Measurements from ENCODE around the gene GJE1.

The GJE1 gene

GRCh38 chr6:142178129-142178528, 45.4 kb downstream of the GJE1 start:
- Histone ChIP-seq H3K27ac (ENCODE audit: insufficient read depth in 1 of 2, low read depth in 1 of 2, low read length in 2 of 2, poor library complexity in 1 of 2, severe bottlenecking in 2 of 2) (no peak overlapping the region), H3K36me3 (ENCODE audit: control insufficient read depth in 4 of 4, insufficient read depth in 4 of 4, low read length in 3 of 4) (peaks cover 22 to 57% (median 31%) of the 10 kb centered on the region in 4 experiments), H3K9me3 (ENCODE audit: control extremely low read depth in 1 of 5, control insufficient read depth in 4 of 5, insufficient read depth in 2 of 5, low read depth in 1 of 5, low read length in 4 of 5) (peaks cover 4 to 26% (median 11%) of the 10 kb centered on the region in 5 experiments), H3K4me3 (ENCODE audit: control insufficient read depth in 1 of 7, extremely low read depth in 1 of 7, insufficient read depth in 4 of 7, low read depth in 2 of 7, low read length in 6 of 7) (no peak overlapping the region), H3K4me1 (ENCODE audit: control extremely low read depth in 1 of 4, control insufficient read depth in 4 of 4, insufficient read depth in 4 of 4, low read length in 3 of 4) (peaks cover 0 to 5% (median 2%) of the 10 kb centered on the region in 4 experiments), H3K27me3 (replicated peaks in 2 of 5; ENCODE audit: control insufficient read depth in 4 of 5, insufficient read depth in 5 of 5, low read length in 4 of 5) (no peaks in the 10 kb centered on the region)
- CTCF ChIA-PET = interaction anchor here (1.4 kb wide), 1 partner anchor 22 kb away, joined by 5 read pairs; no protein-coding TSS in a partner anchor
- POLR2A ChIA-PET = no interaction called here
- peak in 2 of 3 donors; percentile 51 to 53 for DNase-seq

- Histone ChIP-seq H3K36me3 (ENCODE audit: control insufficient read depth in 4 of 4, insufficient read depth in 4 of 4, low read length in 3 of 4) (peaks cover 2 to 26% (median 12%) of the 10 kb centered on the region in 4 experiments), H3K4me1 (ENCODE audit: control extremely low read depth in 1 of 4, control insufficient read depth in 4 of 4, insufficient read depth in 4 of 4, low read length in 3 of 4) (peaks cover 4 to 31% (median 13%) of the 10 kb centered on the region in 4 experiments), H3K9me3 (ENCODE audit: control extremely low read depth in 1 of 5, control insufficient read depth in 4 of 5, insufficient read depth in 2 of 5, low read depth in 1 of 5, low read length in 4 of 5) (peaks cover 0 to 22% (median 9%) of the 10 kb centered on the region in 5 experiments), H3K27ac (ENCODE audit: insufficient read depth in 1 of 2, low read depth in 1 of 2, low read length in 2 of 2, poor library complexity in 1 of 2, severe bottlenecking in 2 of 2) (no peak overlapping the region), H3K4me3 (ENCODE audit: control insufficient read depth in 1 of 7, extremely low read depth in 1 of 7, insufficient read depth in 4 of 7, low read depth in 2 of 7, low read length in 6 of 7) (no peak overlapping the region), H3K27me3 (replicated peaks in 2 of 5; ENCODE audit: control insufficient read depth in 4 of 5, insufficient read depth in 5 of 5, low read length in 4 of 5) (no peaks in the 10 kb centered on the region)
- ChIA-PET CTCF (no interaction called here), POLR2A (no interaction called here)
- no peak for DNase-seq
These were observed 49.3 kb downstream of the GJE1 start for GRCh38 chr6:142182004-142182403.

- Histone ChIP-seq H3K9me3 (ENCODE audit: control extremely low read depth in 1 of 5, control insufficient read depth in 4 of 5, insufficient read depth in 2 of 5, low read depth in 1 of 5, low read length in 4 of 5) (peaks cover 0 to 9% (median under 1%) of the 10 kb centered on the region in 5 experiments), H3K36me3 (ENCODE audit: control insufficient read depth in 4 of 4, insufficient read depth in 4 of 4, low read length in 3 of 4) (peaks cover 0 to 14% (median 3%) of the 10 kb centered on the region in 4 experiments), H3K27me3 (replicated peaks in 2 of 5; ENCODE audit: control insufficient read depth in 4 of 5, insufficient read depth in 5 of 5, low read length in 4 of 5) (no peaks in the 10 kb centered on the region), H3K4me3 (ENCODE audit: control insufficient read depth in 1 of 7, extremely low read depth in 1 of 7, insufficient read depth in 4 of 7, low read depth in 2 of 7, low read length in 6 of 7) (no peak overlapping the region), H3K27ac (ENCODE audit: insufficient read depth in 1 of 2, low read depth in 1 of 2, low read length in 2 of 2, poor library complexity in 1 of 2, severe bottlenecking in 2 of 2) (no peak overlapping the region), H3K4me1 (ENCODE audit: control extremely low read depth in 1 of 4, control insufficient read depth in 4 of 4, insufficient read depth in 4 of 4, low read length in 3 of 4) (peaks cover 9 to 33% (median 13%) of the 10 kb centered on the region in 4 experiments)
- no CpG with 5 or more reads among the region's 1 CpG for WGBS (ENCODE audit: insufficient coverage)
- peak in 2 of 3 donors; percentile 59 to 65 for DNase-seq
- CTCF ChIA-PET = no interaction called here
- POLR2A ChIA-PET = no interaction called here
These were observed 50.6 kb downstream of the GJE1 start for GRCh38 chr6:142183351-142183750.

- DNase-seq = peak in 2 of 3 donors; percentile 14 to 26
- Histone ChIP-seq H3K4me3 (ENCODE audit: control insufficient read depth in 1 of 7, extremely low read depth in 1 of 7, insufficient read depth in 4 of 7, low read depth in 2 of 7, low read length in 6 of 7) (no peak overlapping the region), H3K27ac (ENCODE audit: insufficient read depth in 1 of 2, low read depth in 1 of 2, low read length in 2 of 2, poor library complexity in 1 of 2, severe bottlenecking in 2 of 2) (no peak overlapping the region), H3K4me1 (ENCODE audit: control extremely low read depth in 1 of 4, control insufficient read depth in 4 of 4, insufficient read depth in 4 of 4, low read length in 3 of 4) (peaks cover 9 to 33% (median 13%) of the 10 kb centered on the region in 4 experiments), H3K27me3 (replicated peaks in 2 of 5; ENCODE audit: control insufficient read depth in 4 of 5, insufficient read depth in 5 of 5, low read length in 4 of 5) (no peaks in the 10 kb centered on the region), H3K9me3 (ENCODE audit: control extremely low read depth in 1 of 5, control insufficient read depth in 4 of 5, insufficient read depth in 2 of 5, low read depth in 1 of 5, low read length in 4 of 5) (no peaks in the 10 kb centered on the region), H3K36me3 (ENCODE audit: control insufficient read depth in 4 of 4, insufficient read depth in 4 of 4, low read length in 3 of 4) (peaks cover 0 to 6% (median 3%) of the 10 kb centered on the region in 4 experiments)
- CTCF ChIA-PET = no interaction called here
- WGBS (ENCODE audit: insufficient coverage) = no CpG with 5 or more reads among the region's 2 CpGs
- POLR2A ChIA-PET = no interaction called here
These were observed 51.6 kb downstream of the GJE1 start for GRCh38 chr6:142184307-142184706.

Measured in common myeloid progenitor, CD34-positive (primary cell).